22Rv1 (cell line): ENCODE data around the gene ERBIN.
A peak's percentile ranks its signal among the peaks of the same experiment; 100 is the strongest.
"Not testable (repeated sequence)": the region's sequence is repeated elsewhere in the genome, so short reads cannot be mapped to it uniquely, and the experiment has no call there.

Experiments used
- H3K27ac ChIP-seq: fragments of 450-650 bp; 2 replicates; pipeline ENCODE4 v1.5.1; 2017
- CTCF ChIP-seq: fragments of 450-650 bp; IDR thresholded peaks from 2 replicates; pipeline ENCODE4 v1.5.1; 2017; ENCODE audit warnings: mild to moderate bottlenecking
- ZFX ChIP-seq: fragments of 450-650 bp; IDR thresholded peaks from 2 replicates; pipeline ENCODE4 v1.6.1; 2017; ENCODE audit warnings: antibody characterized with exemption, borderline replicate concordance

ERBIN gene

GRCh38 chr5:65907135-65907534 is 19.2 kb upstream of the ERBIN start:
- TF ChIP-seq ZFX (no peak), CTCF (no peak)
- no peak overlapping the region for H3K27ac ChIP-seq

- TF ChIP-seq CTCF (no peak), ZFX (no peak)
- H3K27ac ChIP-seq = no peak overlapping the region
Measured at GRCh38 chr5:65910711-65911110, 15.7 kb upstream of the ERBIN start.

- TF ChIP-seq ZFX (no peak), CTCF (no peak)
Measured at GRCh38 chr5:65912311-65912710, 14.1 kb upstream of the ERBIN start.

GRCh38 chr5:65913519-65913918 is 12.9 kb upstream of the ERBIN start:
- TF ChIP-seq CTCF (no peak), ZFX (no peak)
- peak overlapping the region; percentile 53; the same call in 1 of the 2 replicates for H3K27ac ChIP-seq

More at GRCh38 chr5:65912311-65912710, 14.1 kb upstream of the ERBIN start:
- no peak overlapping the region for H3K27ac ChIP-seq

GRCh38 chr5:65914641-65915196 is 11.7 kb upstream of the ERBIN start:
- peak overlapping the region; percentile 53 for H3K27ac ChIP-seq
- TF ChIP-seq CTCF (no peak), ZFX (no peak)

- H3K27ac ChIP-seq = not testable (repeated sequence)
Measured at GRCh38 chr5:65915661-65916060, 10.7 kb upstream of the ERBIN start.

GRCh38 chr5:65916066-65916465 is 10.3 kb upstream of the ERBIN start:
- no peak overlapping the region for H3K27ac ChIP-seq
- no peak for TF ChIP-seq ZFX
- TF ChIP-seq CTCF = no peak

GRCh38 chr5:65916636-65917035 is 9.7 kb upstream of the ERBIN start:
- TF ChIP-seq ZFX (no peak), CTCF (no peak)

More at GRCh38 chr5:65916636-65917035, 9.7 kb upstream of the ERBIN start:
- no peak overlapping the region for H3K27ac ChIP-seq
